ENCODE measurements around the gene NPBWR2. TPM values are rescaled to one million over a fixed set of nuclear protein-coding genes. Genes with fewer than 3 reads are reported as not detected.
"Not testable (repeated sequence)": the region's sequence is repeated elsewhere in the genome, so short reads cannot be mapped to it uniquely, and the experiment has no call there.

Gene NPBWR2
- total RNA-seq, 1 donor from 2014 or later = not detected

GRCh38 chr20:64093013-64093503 is 14.3 kb downstream of the NPBWR2 start:
- H3K4me3 ChIP-seq = no peak overlapping the region
- TF ChIP-seq CTCF (IDR thresholded peaks at IDR 0.05) = no peak

GRCh38 chr20:64092258-64093012 is 14.9 kb downstream of the NPBWR2 start:
- H3K4me3 ChIP-seq = no peak overlapping the region
- no peak for TF ChIP-seq CTCF (IDR thresholded peaks at IDR 0.05)
- H3K4me1 ChIP-seq = no peaks in the 10 kb centered on the region
- no peak overlapping the region for H3K27ac ChIP-seq
- H3K36me3 ChIP-seq = no peaks in the 10 kb centered on the region
- no peaks in the 10 kb centered on the region for H3K27me3 ChIP-seq
- no peak for DNase-seq (ENCODE audit: low spot score in 2 of 2)
- intact Hi-C loops (cut with DNase I) = no loop called here
- no peaks in the 10 kb centered on the region for H3K9me3 ChIP-seq

More at GRCh38 chr20:64093013-64093503, 14.3 kb downstream of the NPBWR2 start:
- no peak for DNase-seq (ENCODE audit: low spot score in 2 of 2)
- intact Hi-C loops (cut with DNase I) = no loop called here
- Histone ChIP-seq H3K27ac (no peak overlapping the region), H3K9me3 (no peaks in the 10 kb centered on the region), H3K36me3 (no peaks in the 10 kb centered on the region), H3K4me1 (no peaks in the 10 kb centered on the region), H3K27me3 (no peaks in the 10 kb centered on the region)

- DNase-seq (ENCODE audit: low spot score in 2 of 2) = no peak
- Histone ChIP-seq H3K9me3 (no peaks in the 10 kb centered on the region), H3K4me3 (no peak overlapping the region), H3K4me1 (no peaks in the 10 kb centered on the region), H3K36me3 (no peaks in the 10 kb centered on the region), H3K27me3 (no peaks in the 10 kb centered on the region), H3K27ac (no peak overlapping the region)
- intact Hi-C loops (cut with DNase I) = no loop called here
- no peak for TF ChIP-seq CTCF (IDR thresholded peaks at IDR 0.05)
Observed at GRCh38 chr20:64091770-64092169, 15.6 kb downstream of the NPBWR2 start.

GRCh38 chr20:64091340-64091739 is 16.0 kb downstream of the NPBWR2 start:
- no peaks in the 10 kb centered on the region for H3K27me3 ChIP-seq
- H3K4me1 ChIP-seq = no peaks in the 10 kb centered on the region
- no peak overlapping the region for H3K27ac ChIP-seq
- no peaks in the 10 kb centered on the region for H3K36me3 ChIP-seq
- DNase-seq (ENCODE audit: low spot score in 2 of 2) = no peak
- TF ChIP-seq CTCF (IDR thresholded peaks at IDR 0.05) = no peak
- H3K4me3 ChIP-seq = no peak overlapping the region
- H3K9me3 ChIP-seq = no peaks in the 10 kb centered on the region
- intact Hi-C loops (cut with DNase I) = no loop called here

- H3K27me3 ChIP-seq = no peaks in the 10 kb centered on the region
- H3K27ac ChIP-seq = no peak overlapping the region
- no peak overlapping the region for H3K4me3 ChIP-seq
Observed at GRCh38 chr20:64090165-64090564, 17.2 kb downstream of the NPBWR2 start.

GRCh38 chr20:64088586-64088985 is 18.8 kb downstream of the NPBWR2 start:
- H3K4me3 ChIP-seq; H3K27me3 ChIP-seq; H3K36me3 ChIP-seq; H3K4me1 ChIP-seq; intact Hi-C loops (cut with DNase I); H3K27ac ChIP-seq; H3K9me3 ChIP-seq; DNase-seq (ENCODE audit: low spot score in 2 of 2): not testable (repeated sequence)

More at GRCh38 chr20:64090165-64090564, 17.2 kb downstream of the NPBWR2 start:
- no peak for DNase-seq (ENCODE audit: low spot score in 2 of 2)
- no peaks in the 10 kb centered on the region for H3K4me1 ChIP-seq
- H3K9me3 ChIP-seq = no peaks in the 10 kb centered on the region
- H3K36me3 ChIP-seq = no peaks in the 10 kb centered on the region
- intact Hi-C loops (cut with DNase I) = no loop called here
- TF ChIP-seq CTCF (IDR thresholded peaks at IDR 0.05) = no peak

GRCh38 chr20:64087226-64087825 is 20.0 kb downstream of the NPBWR2 start:
- H3K36me3 ChIP-seq; H3K4me3 ChIP-seq; H3K27ac ChIP-seq; DNase-seq (ENCODE audit: low spot score in 2 of 2); H3K27me3 ChIP-seq; H3K9me3 ChIP-seq; intact Hi-C loops (cut with DNase I): not testable (repeated sequence)
- peaks cover 6 to 12% of the 10 kb centered on the region in 2 donors for H3K4me1 ChIP-seq

All from ascending aorta (tissue), 2 donors.